NB4 (cell line): ENCODE measurements around the gene KRT2.

Experiments used
- POLR2A ChIP-seq: IDR thresholded peaks from 2 replicates; pipeline ENCODE4 v1.6.1; 2011; ENCODE audit warnings: mild to moderate bottlenecking; ENCODE audit not compliant: insufficient read length; ENCODE audit errors: extremely low read depth
- TF ChIP-seq, protein P1 (sequence below): IDR thresholded peaks from one replicate; pipeline ENCODE4 v1.5.1; 2012; ENCODE audit warnings: low read depth, low read length
- TF ChIP-seq, protein P2 (sequence below): IDR thresholded peaks from 2 replicates; pipeline ENCODE4 v1.6.1; 2011; ENCODE audit warnings: low read depth, low read length

DNA sequence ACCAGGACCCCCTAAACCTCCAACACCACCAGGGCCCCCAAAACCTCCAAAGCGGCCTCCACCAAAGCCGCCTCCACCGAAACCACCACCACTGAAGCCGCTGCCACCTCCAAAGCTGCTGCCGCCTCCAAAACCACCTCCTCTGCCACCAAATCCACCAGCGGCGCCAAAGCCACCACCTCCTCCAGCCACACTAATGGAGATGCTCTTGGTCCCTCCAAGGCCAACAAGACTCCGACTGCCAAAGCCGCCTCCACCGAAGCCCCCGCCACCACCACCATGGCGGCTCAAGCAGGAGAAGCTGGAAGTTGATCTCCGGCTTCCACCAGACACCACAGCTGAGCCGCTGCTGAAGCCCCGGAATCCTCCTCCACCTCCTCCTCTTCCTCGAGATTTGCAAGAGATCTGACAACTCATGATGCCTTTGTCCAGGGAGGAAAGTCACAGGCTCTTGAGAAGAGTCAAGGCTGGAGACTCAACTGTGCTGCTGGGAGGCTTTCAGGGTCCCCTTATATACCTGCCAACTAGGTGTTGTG, at the start of gene KRT2:
- TF ChIP-seq, protein P1, sequence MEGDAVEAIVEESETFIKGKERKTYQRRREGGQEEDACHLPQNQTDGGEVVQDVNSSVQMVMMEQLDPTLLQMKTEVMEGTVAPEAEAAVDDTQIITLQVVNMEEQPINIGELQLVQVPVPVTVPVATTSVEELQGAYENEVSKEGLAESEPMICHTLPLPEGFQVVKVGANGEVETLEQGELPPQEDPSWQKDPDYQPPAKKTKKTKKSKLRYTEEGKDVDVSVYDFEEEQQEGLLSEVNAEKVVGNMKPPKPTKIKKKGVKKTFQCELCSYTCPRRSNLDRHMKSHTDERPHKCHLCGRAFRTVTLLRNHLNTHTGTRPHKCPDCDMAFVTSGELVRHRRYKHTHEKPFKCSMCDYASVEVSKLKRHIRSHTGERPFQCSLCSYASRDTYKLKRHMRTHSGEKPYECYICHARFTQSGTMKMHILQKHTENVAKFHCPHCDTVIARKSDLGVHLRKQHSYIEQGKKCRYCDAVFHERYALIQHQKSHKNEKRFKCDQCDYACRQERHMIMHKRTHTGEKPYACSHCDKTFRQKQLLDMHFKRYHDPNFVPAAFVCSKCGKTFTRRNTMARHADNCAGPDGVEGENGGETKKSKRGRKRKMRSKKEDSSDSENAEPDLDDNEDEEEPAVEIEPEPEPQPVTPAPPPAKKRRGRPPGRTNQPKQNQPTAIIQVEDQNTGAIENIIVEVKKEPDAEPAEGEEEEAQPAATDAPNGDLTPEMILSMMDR, result no peak
- TF ChIP-seq POLR2A, result no peak
- TF ChIP-seq, protein P2, sequence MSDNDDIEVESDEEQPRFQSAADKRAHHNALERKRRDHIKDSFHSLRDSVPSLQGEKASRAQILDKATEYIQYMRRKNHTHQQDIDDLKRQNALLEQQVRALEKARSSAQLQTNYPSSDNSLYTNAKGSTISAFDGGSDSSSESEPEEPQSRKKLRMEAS, result no peak
